ENCODE data around the gene ONECUT1. TPM values are rescaled to one million over a fixed set of nuclear protein-coding genes. Genes with fewer than 3 reads are reported as not detected.

The ONECUT1 gene
- total RNA-seq, 1 donor from 2014 or later: 0.69 TPM

GRCh38 chr15:52717481-52717880 lies 72.7 kb downstream of the ONECUT1 start:
- Mint-ChIP-seq H3K36me3 (ENCODE audit: low read depth, unreplicated experiment) (no peaks in the 10 kb centered on the region), H3K9me3 (ENCODE audit: unreplicated experiment) (no peaks in the 10 kb centered on the region), H3K27me3 (ENCODE audit: unreplicated experiment) (peaks cover 2% of the 10 kb centered on the region), H3K4me1 (ENCODE audit: unreplicated experiment) (peaks cover 5% of the 10 kb centered on the region), H3K4me3 (ENCODE audit: unreplicated experiment) (no peak overlapping the region), H3K27ac (ENCODE audit: unreplicated experiment) (no peak overlapping the region)
- no peak for TF ChIP-seq CTCF (IDR thresholded peaks at IDR 0.05; ENCODE audit: unreplicated experiment)
- DNase-seq (ENCODE audit: low spot score): no peak

- peaks cover 2% of the 10 kb centered on the region for H3K27me3 Mint-ChIP-seq (ENCODE audit: unreplicated experiment)
- no peaks in the 10 kb centered on the region for H3K36me3 Mint-ChIP-seq (ENCODE audit: low read depth, unreplicated experiment)
- H3K4me1 Mint-ChIP-seq (ENCODE audit: unreplicated experiment): peaks cover 3% of the 10 kb centered on the region
- H3K27ac Mint-ChIP-seq (ENCODE audit: unreplicated experiment): no peak overlapping the region
- DNase-seq (ENCODE audit: low spot score): no peak
- TF ChIP-seq CTCF (IDR thresholded peaks at IDR 0.05; ENCODE audit: unreplicated experiment): no peak
- no peaks in the 10 kb centered on the region for H3K9me3 Mint-ChIP-seq (ENCODE audit: unreplicated experiment)
- H3K4me3 Mint-ChIP-seq (ENCODE audit: unreplicated experiment): no peak overlapping the region
These were observed 73.6 kb downstream of the ONECUT1 start for GRCh38 chr15:52716536-52716935.

GRCh38 chr15:52715411-52715810 lies 74.7 kb downstream of the ONECUT1 start:
- Mint-ChIP-seq H3K27me3 (ENCODE audit: unreplicated experiment) (peaks cover 2% of the 10 kb centered on the region), H3K4me1 (ENCODE audit: unreplicated experiment) (peaks cover 3% of the 10 kb centered on the region), H3K27ac (ENCODE audit: unreplicated experiment) (no peak overlapping the region), H3K36me3 (ENCODE audit: low read depth, unreplicated experiment) (no peaks in the 10 kb centered on the region), H3K4me3 (ENCODE audit: unreplicated experiment) (no peak overlapping the region), H3K9me3 (ENCODE audit: unreplicated experiment) (no peaks in the 10 kb centered on the region)
- no peak for DNase-seq (ENCODE audit: low spot score)
- TF ChIP-seq CTCF (IDR thresholded peaks at IDR 0.05; ENCODE audit: unreplicated experiment): no peak

DNA sequence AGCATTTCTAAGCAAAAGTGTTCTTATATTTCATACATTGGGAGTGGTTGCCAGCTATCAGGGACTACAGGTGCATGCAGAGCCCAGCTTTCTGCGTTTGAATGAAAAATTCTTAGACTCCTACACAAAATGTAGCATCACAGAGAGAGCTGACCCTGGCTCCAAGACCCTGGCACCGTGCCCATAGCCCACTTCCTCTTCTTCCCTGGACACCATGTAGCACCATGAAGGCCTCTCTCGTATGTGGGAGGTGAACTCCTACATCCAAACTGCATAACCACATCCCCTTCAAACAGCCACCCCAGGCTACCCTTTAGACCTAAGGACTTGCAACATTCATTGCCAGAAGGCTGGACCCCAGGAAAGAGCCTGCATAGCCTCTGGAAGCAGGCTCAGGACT lies 75.2 kb downstream of the ONECUT1 start:
- no peak for DNase-seq (ENCODE audit: low spot score)
- Mint-ChIP-seq H3K36me3 (ENCODE audit: low read depth, unreplicated experiment) (no peaks in the 10 kb centered on the region), H3K27ac (ENCODE audit: unreplicated experiment) (no peak overlapping the region), H3K27me3 (ENCODE audit: unreplicated experiment) (peaks cover 4% of the 10 kb centered on the region), H3K9me3 (ENCODE audit: unreplicated experiment) (no peaks in the 10 kb centered on the region), H3K4me1 (ENCODE audit: unreplicated experiment) (peaks cover 3% of the 10 kb centered on the region), H3K4me3 (ENCODE audit: unreplicated experiment) (no peak overlapping the region)
- no peak for TF ChIP-seq CTCF (IDR thresholded peaks at IDR 0.05; ENCODE audit: unreplicated experiment)

GRCh38 chr15:52710708-52711389 lies 79.3 kb downstream of the ONECUT1 start:
- DNase-seq (ENCODE audit: low spot score): no peak
- Mint-ChIP-seq H3K27me3 (ENCODE audit: unreplicated experiment) (peaks cover 3% of the 10 kb centered on the region), H3K4me3 (ENCODE audit: unreplicated experiment) (no peak overlapping the region), H3K27ac (ENCODE audit: unreplicated experiment) (no peak overlapping the region), H3K36me3 (ENCODE audit: low read depth, unreplicated experiment) (no peaks in the 10 kb centered on the region), H3K4me1 (ENCODE audit: unreplicated experiment) (peaks cover 3% of the 10 kb centered on the region), H3K9me3 (ENCODE audit: unreplicated experiment) (no peaks in the 10 kb centered on the region)
- no peak for TF ChIP-seq CTCF (IDR thresholded peaks at IDR 0.05; ENCODE audit: unreplicated experiment)

Data from endothelial cell (in vitro differentiated cells).